Endothelial cell (in vitro differentiated cells): ENCODE measurements around the gene SH3TC1. TPM values are rescaled to one million over a fixed set of nuclear protein-coding genes. Genes with fewer than 3 reads are reported as not detected.

Source experiments
- DNase-seq: peaks from one replicate; pipeline ENCODE4 v3.0.0; 2021; ENCODE audit warnings: low spot score
- H3K27ac Mint-ChIP-seq: one replicate; pipeline ENCODE4 v1.8.0; 2021; ENCODE audit warnings: mixed read lengths, inconsistent platforms; ENCODE audit not compliant: unreplicated experiment
- H3K27me3 Mint-ChIP-seq: one replicate; pipeline ENCODE4 v1.8.0; 2021; ENCODE audit warnings: mild to moderate bottlenecking, moderate library complexity, mixed read lengths, inconsistent platforms; ENCODE audit not compliant: unreplicated experiment
- H3K36me3 Mint-ChIP-seq: one replicate; pipeline ENCODE4 v1.8.0; 2021; ENCODE audit warnings: mild to moderate bottlenecking, low read depth, mixed read lengths, inconsistent platforms; ENCODE audit not compliant: unreplicated experiment
- H3K4me1 Mint-ChIP-seq: one replicate; pipeline ENCODE4 v1.8.0; 2021; ENCODE audit warnings: mild to moderate bottlenecking, mixed read lengths, inconsistent platforms; ENCODE audit not compliant: unreplicated experiment
- H3K4me3 Mint-ChIP-seq: one replicate; pipeline ENCODE4 v1.8.0; 2021; ENCODE audit warnings: mild to moderate bottlenecking, mixed read lengths, inconsistent platforms; ENCODE audit not compliant: unreplicated experiment
- H3K9me3 Mint-ChIP-seq: one replicate; pipeline ENCODE4 v1.8.0; 2021; ENCODE audit warnings: mixed read lengths, inconsistent platforms; ENCODE audit not compliant: unreplicated experiment
- CTCF ChIP-seq: fragments of 200-600 bp; sonication (generic); IDR thresholded peaks from one replicate; pipeline ENCODE4 v1.5.0; 2021; ENCODE audit warnings: antibody characterized with exemption; ENCODE audit not compliant: unreplicated experiment
- total RNA-seq: library from RNA; stranded (reverse); fragmentation: NEBNext Ultra II Directional; extraction: Animal tissue kit (Norgen Biotek cat#: 25700); gene quantifications from one replicate; pipeline ENCODE4 v1.2.1, GENCODE V29; 2021; ENCODE audit not compliant: unreplicated experiment

Gene SH3TC1
- total RNA-seq, 1 donor from 2014 or later: 114 TPM

- peaks cover 22% of the 10 kb centered on the region for H3K27me3 Mint-ChIP-seq
- no peaks in the 10 kb centered on the region for H3K9me3 Mint-ChIP-seq
- H3K36me3 Mint-ChIP-seq: peaks cover 10% of the 10 kb centered on the region
- TF ChIP-seq CTCF: no peak
- H3K27ac Mint-ChIP-seq: no peak overlapping the region
- DNase-seq: no peak
- peaks cover 41% of the 10 kb centered on the region for H3K4me1 Mint-ChIP-seq
- H3K4me3 Mint-ChIP-seq: no peak overlapping the region
Measured at GRCh38 chr4:8202108-8203051, 3.3 kb downstream of the SH3TC1 start.

GRCh38 chr4:8203052-8203401 is 3.9 kb downstream of the SH3TC1 start:
- H3K36me3 Mint-ChIP-seq: peaks cover 13% of the 10 kb centered on the region
- DNase-seq: no peak
- peaks cover 36% of the 10 kb centered on the region for H3K4me1 Mint-ChIP-seq
- peaks cover 22% of the 10 kb centered on the region for H3K27me3 Mint-ChIP-seq
- H3K27ac Mint-ChIP-seq: no peak overlapping the region
- no peak overlapping the region for H3K4me3 Mint-ChIP-seq
- TF ChIP-seq CTCF: no peak
- no peaks in the 10 kb centered on the region for H3K9me3 Mint-ChIP-seq

- H3K36me3 Mint-ChIP-seq: peaks cover 13% of the 10 kb centered on the region
- DNase-seq: no peak
- H3K4me1 Mint-ChIP-seq: peaks cover 28% of the 10 kb centered on the region
- H3K9me3 Mint-ChIP-seq: no peaks in the 10 kb centered on the region
- H3K4me3 Mint-ChIP-seq: no peak overlapping the region
- peaks cover 22% of the 10 kb centered on the region for H3K27me3 Mint-ChIP-seq
- no peak for TF ChIP-seq CTCF
- peak overlapping the region; percentile 36 for H3K27ac Mint-ChIP-seq
Measured at GRCh38 chr4:8203817-8204216, 4.7 kb downstream of the SH3TC1 start.

GRCh38 chr4:8204576-8205227 is 5.6 kb downstream of the SH3TC1 start:
- Mint-ChIP-seq H3K4me3 (no peak overlapping the region), H3K27me3 (peaks cover 20% of the 10 kb centered on the region), H3K4me1 (peaks cover 27% of the 10 kb centered on the region), H3K27ac (no peak overlapping the region), H3K9me3 (no peaks in the 10 kb centered on the region), H3K36me3 (peaks cover 17% of the 10 kb centered on the region)
- DNase-seq: no peak
- TF ChIP-seq CTCF: no peak

GRCh38 chr4:8205241-8205707 is 6.2 kb downstream of the SH3TC1 start:
- no peak overlapping the region for H3K27ac Mint-ChIP-seq
- peaks cover 23% of the 10 kb centered on the region for H3K4me1 Mint-ChIP-seq
- H3K9me3 Mint-ChIP-seq: no peaks in the 10 kb centered on the region
- no peak for TF ChIP-seq CTCF
- H3K4me3 Mint-ChIP-seq: no peak overlapping the region
- peaks cover 20% of the 10 kb centered on the region for H3K27me3 Mint-ChIP-seq
- DNase-seq: no peak
- peaks cover 17% of the 10 kb centered on the region for H3K36me3 Mint-ChIP-seq
